Naive B cell (primary cell): ENCODE results near the gene SLC28A3. TPM values are rescaled to one million over a fixed set of nuclear protein-coding genes. Genes with fewer than 3 reads are reported as not detected.
"Not testable (repeated sequence)": the region's sequence is repeated elsewhere in the genome, so short reads cannot be mapped to it uniquely, and the experiment has no call there.

Source experiments
- ATAC-seq, 2 donors: fragments of 150-1000 bp; cut with Tn5 transposase; 2 replicates each; pipeline ENCODE4 v1.10.0; 2021; ENCODE audit warnings: low read depth in 2 of 2, mild to moderate bottlenecking in 2 of 2, moderate library complexity in 2 of 2
- DNase-seq: peaks from one replicate; pipeline ENCODE4 v3.0.0; 2022
- H3K27ac Mint-ChIP-seq, 6 donors: one replicate each; pipeline ENCODE4 v1.8.0; 2020 to 2022; ENCODE audit warnings: mild to moderate bottlenecking in 6 of 6, mixed read lengths in 6 of 6, moderate library complexity in 5 of 6, inconsistent platforms in 2 of 6
- H3K27me3 Mint-ChIP-seq, 3 donors: one replicate each; pipeline ENCODE4 v1.8.0; 2021 to 2022; ENCODE audit warnings: mixed read lengths in 3 of 3, mild to moderate bottlenecking in 1 of 3
- H3K36me3 Mint-ChIP-seq, 2 donors: one replicate each; pipeline ENCODE4 v1.8.0; 2020 to 2022; ENCODE audit warnings: mixed read lengths in 2 of 2, inconsistent platforms in 1 of 2, mild to moderate bottlenecking in 1 of 2
- H3K4me1 Mint-ChIP-seq, 3 donors: one replicate each; pipeline ENCODE4 v1.8.0; 2020 to 2022; ENCODE audit warnings: mixed read lengths in 3 of 3, inconsistent platforms in 1 of 3, mild to moderate bottlenecking in 1 of 3, moderate library complexity in 1 of 3
- H3K4me3 Mint-ChIP-seq, 8 donors: one replicate each; pipeline ENCODE4 v1.8.0; 2020 to 2022; ENCODE audit warnings: mild to moderate bottlenecking in 8 of 8, mixed read lengths in 8 of 8, moderate library complexity in 8 of 8, inconsistent platforms in 2 of 8
- H3K9me3 Mint-ChIP-seq, 7 donors: one replicate each; pipeline ENCODE4 v1.8.0; 2020 to 2022; ENCODE audit warnings: mixed read lengths in 7 of 7, mild to moderate bottlenecking in 5 of 7, inconsistent platforms in 2 of 7, moderate library complexity in 1 of 7
- polyA plus RNA-seq, 6 donors: library from polyadenylated mRNA; unstranded; fragments of 300-500 nt; fragmentation: Illumina TruSeq; gene quantifications; one replicate each; pipeline ENCODE4 v1.2.3, GENCODE V29; 2021; ENCODE audit warnings: low read depth in 6 of 6

SLC28A3 gene, protein sequence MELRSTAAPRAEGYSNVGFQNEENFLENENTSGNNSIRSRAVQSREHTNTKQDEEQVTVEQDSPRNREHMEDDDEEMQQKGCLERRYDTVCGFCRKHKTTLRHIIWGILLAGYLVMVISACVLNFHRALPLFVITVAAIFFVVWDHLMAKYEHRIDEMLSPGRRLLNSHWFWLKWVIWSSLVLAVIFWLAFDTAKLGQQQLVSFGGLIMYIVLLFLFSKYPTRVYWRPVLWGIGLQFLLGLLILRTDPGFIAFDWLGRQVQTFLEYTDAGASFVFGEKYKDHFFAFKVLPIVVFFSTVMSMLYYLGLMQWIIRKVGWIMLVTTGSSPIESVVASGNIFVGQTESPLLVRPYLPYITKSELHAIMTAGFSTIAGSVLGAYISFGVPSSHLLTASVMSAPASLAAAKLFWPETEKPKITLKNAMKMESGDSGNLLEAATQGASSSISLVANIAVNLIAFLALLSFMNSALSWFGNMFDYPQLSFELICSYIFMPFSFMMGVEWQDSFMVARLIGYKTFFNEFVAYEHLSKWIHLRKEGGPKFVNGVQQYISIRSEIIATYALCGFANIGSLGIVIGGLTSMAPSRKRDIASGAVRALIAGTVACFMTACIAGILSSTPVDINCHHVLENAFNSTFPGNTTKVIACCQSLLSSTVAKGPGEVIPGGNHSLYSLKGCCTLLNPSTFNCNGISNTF
- polyA plus RNA-seq = under 1 TPM in 2 of 6 donors, not detected in 4; 0.05 to 0.08 TPM

DNA sequence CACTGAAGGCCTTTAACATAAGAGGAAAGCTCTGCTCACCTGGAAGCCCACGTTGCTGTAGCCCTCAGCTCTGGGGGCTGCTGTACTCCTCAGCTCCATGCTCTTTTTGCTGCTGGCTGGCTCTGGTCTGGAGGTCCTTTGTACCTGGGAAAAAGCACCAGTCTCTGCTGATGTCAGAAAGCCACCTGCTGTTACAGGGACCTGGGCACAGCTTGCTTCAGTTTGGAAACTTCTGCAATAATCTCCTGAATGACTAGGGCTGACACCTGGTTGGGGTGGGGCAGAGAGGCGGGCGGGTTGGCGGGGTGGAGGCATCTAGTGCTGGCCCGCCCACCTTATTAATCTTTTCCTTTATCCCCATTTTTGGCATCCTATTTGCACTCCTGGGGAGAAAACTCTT lies at the start of gene SLC28A3:
SLC28A3 (minus strand) TSS at position 224 of the 400 bp plus-strand sequence; CDS start at position 99, 125 bp downstream.
- DNase-seq (no peak), ATAC-seq (no peak)
- no peak within 1 kb of the TSS for H3K4me3 Mint-ChIP-seq
- no peak within 1 kb of the TSS for H3K27ac Mint-ChIP-seq
- H3K4me1 Mint-ChIP-seq = no peaks in the 10 kb centered on the region
- H3K36me3 Mint-ChIP-seq = no peaks in the 10 kb centered on the region
- no peaks in the 10 kb centered on the region for H3K9me3 Mint-ChIP-seq
- H3K27me3 Mint-ChIP-seq = peaks cover 0 to 14% (median 11%) of the 10 kb centered on the region in 3 donors

GRCh38 chr9:84390254-84390653 lies 49.7 kb upstream of the SLC28A3 start:
- not testable (repeated sequence) for H3K9me3 Mint-ChIP-seq, H3K36me3 Mint-ChIP-seq, H3K27ac Mint-ChIP-seq, H3K27me3 Mint-ChIP-seq, DNase-seq, ATAC-seq, H3K4me1 Mint-ChIP-seq, H3K4me3 Mint-ChIP-seq

GRCh38 chr9:84387821-84388220 lies 47.3 kb upstream of the SLC28A3 start:
- no peak for ATAC-seq
- Mint-ChIP-seq H3K27ac (no peak overlapping the region), H3K9me3 (no peaks in the 10 kb centered on the region), H3K4me3 (no peak overlapping the region), H3K4me1 (no peaks in the 10 kb centered on the region), H3K27me3 (peaks cover 8 to 10% (median 9%) of the 10 kb centered on the region in 3 donors), H3K36me3 (no peaks in the 10 kb centered on the region)
- no peak for DNase-seq

DNA sequence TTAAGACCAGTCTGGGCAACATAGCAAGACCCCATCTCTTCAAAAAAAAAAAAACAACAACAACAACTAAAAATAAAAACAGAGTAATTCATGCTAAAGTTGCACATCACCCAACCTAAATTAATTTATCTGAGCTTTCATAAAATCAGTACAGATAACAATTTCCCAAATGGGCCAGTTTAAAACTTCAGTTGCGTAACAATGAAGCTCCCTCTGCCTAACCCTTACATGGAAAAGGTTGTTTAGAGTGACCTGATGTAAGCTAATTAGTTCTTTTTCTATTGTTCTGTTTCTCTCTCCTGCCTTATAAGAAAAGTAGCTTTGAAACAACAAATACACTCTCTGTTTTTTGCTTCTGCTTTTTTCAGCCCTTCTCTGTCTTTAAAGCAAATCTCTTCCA lies 46.2 kb upstream of the SLC28A3 start:
- Mint-ChIP-seq H3K36me3 (no peaks in the 10 kb centered on the region), H3K9me3 (no peaks in the 10 kb centered on the region), H3K27ac (no peak overlapping the region), H3K4me3 (no peak overlapping the region), H3K27me3 (peaks cover 5 to 15% (median 13%) of the 10 kb centered on the region in 3 donors), H3K4me1 (no peaks in the 10 kb centered on the region)
- DNase-seq = no peak
- ATAC-seq = no peak

DNA sequence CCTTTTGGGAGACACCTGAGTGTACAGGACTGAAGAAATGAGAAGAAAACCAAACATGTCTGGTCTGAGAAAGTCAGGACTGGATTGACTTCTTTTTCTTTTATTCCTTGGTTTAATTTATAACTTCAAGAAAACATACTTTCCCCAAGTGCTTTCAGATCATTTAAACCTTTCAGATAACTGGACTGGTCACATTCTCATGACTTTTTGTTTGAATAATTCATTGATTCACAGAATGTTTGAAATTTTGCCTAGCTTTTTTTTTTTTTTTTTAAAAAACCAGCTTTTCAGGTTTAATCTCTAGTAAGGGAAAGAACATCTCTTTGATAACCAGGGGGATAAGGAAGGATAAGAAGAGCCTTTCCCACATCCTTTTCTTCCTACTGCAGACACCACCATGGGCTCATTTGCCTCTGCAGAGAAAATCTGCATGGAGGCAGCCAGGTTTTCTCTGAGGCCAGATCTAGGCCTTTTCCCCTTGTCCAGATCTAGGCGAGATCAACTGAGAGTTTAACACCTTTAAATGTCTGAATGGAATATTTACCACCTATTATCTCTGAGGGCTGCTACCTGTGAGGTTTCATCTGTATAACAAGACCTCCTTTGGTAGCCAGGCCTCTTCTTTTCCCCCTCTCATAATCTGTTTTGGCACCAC lies 45.0 kb upstream of the SLC28A3 start:
- no peaks in the 10 kb centered on the region for H3K36me3 Mint-ChIP-seq

DNA sequence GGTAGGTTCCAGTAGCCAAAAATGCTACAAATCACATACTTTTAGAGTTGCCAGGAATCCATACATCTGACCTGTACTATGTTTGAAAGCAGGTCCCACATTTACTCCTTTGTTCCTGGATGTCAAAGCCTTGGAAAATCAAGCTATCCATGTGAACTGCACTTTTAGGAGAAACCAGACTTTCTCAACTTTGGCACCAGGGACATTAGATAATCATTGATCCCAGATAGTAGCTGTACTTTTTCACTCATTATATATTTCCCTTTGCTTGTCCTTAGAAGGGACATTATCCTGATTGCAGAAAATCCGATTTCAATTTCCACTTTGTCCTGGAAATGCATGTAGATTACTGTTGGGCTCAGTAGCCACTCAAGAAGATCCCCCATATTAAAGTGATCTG lies 44.1 kb upstream of the SLC28A3 start:
- no peak for DNase-seq
- no peak for ATAC-seq
- Mint-ChIP-seq H3K4me1 (no peaks in the 10 kb centered on the region), H3K9me3 (no peaks in the 10 kb centered on the region), H3K36me3 (no peaks in the 10 kb centered on the region), H3K27me3 (peaks cover 5 to 23% (median 14%) of the 10 kb centered on the region in 3 donors), H3K4me3 (no peak overlapping the region), H3K27ac (no peak overlapping the region)

More for the DNA sequence above, 45.0 kb upstream of the SLC28A3 start:
- ATAC-seq = no peak
- DNase-seq = no peak
- H3K9me3 Mint-ChIP-seq = no peaks in the 10 kb centered on the region
- H3K4me1 Mint-ChIP-seq = no peaks in the 10 kb centered on the region
- H3K27me3 Mint-ChIP-seq = peaks cover 5 to 23% (median 14%) of the 10 kb centered on the region in 3 donors
- H3K27ac Mint-ChIP-seq = peak overlapping the region in 1 of 6 donors; percentile 65
- no peak overlapping the region for H3K4me3 Mint-ChIP-seq

DNA sequence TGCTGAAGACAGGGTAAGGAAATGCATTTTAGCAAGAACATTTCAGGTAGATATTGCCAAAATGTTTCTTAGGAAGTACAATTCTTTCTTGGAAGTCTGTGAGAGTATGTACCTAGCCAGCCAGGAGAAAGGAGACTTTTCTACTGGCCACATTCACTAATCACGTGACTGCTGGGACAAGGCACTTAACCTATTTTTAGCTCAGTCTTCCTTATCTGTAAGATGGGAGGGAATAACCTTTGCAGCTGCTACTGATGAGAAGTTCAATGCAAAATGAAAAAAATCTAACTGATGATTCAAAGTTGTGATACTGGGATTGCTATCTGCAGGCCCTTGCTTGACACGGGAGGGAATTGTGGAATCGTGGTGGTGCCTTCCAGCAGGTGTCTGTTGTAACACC lies 42.6 kb upstream of the SLC28A3 start:
- no peak overlapping the region for H3K27ac Mint-ChIP-seq

GRCh38 chr9:84382720-84383119 lies 42.2 kb upstream of the SLC28A3 start:
- no peaks in the 10 kb centered on the region for H3K9me3 Mint-ChIP-seq
- DNase-seq (no peak), ATAC-seq (no peak)
- H3K27me3 Mint-ChIP-seq = peaks cover 5 to 23% (median 14%) of the 10 kb centered on the region in 3 donors
- H3K4me3 Mint-ChIP-seq = no peak overlapping the region
- no peaks in the 10 kb centered on the region for H3K36me3 Mint-ChIP-seq
- H3K27ac Mint-ChIP-seq = no peak overlapping the region
- no peaks in the 10 kb centered on the region for H3K4me1 Mint-ChIP-seq

More for the DNA sequence above, 42.6 kb upstream of the SLC28A3 start:
- DNase-seq (no peak), ATAC-seq (no peak)
- H3K9me3 Mint-ChIP-seq = no peaks in the 10 kb centered on the region
- H3K27me3 Mint-ChIP-seq = peaks cover 5 to 23% (median 14%) of the 10 kb centered on the region in 3 donors
- H3K4me1 Mint-ChIP-seq = no peaks in the 10 kb centered on the region
- H3K36me3 Mint-ChIP-seq = no peaks in the 10 kb centered on the region
- no peak overlapping the region for H3K4me3 Mint-ChIP-seq

DNA sequence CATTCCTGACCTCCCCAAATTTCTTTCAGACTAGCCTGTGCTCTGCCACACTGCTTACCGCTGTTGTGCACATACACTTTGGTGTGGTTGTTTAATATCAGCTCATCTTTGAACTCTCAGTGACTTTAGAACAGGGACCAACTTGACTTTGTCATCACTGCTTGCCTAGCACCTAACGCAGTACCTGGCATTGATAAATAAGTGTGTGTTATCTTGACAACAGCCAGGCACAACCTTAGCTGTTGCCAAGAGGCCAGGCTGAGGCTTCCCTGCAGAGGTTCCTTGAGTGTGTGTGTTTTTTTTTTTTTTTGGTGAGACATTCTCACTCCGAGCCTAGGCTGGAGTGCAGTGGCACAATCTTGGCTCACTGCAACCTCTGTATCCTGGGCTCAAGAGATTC lies 41.0 kb upstream of the SLC28A3 start:
- no peaks in the 10 kb centered on the region for H3K9me3 Mint-ChIP-seq
- H3K36me3 Mint-ChIP-seq = no peaks in the 10 kb centered on the region
- no peak for DNase-seq
- no peak overlapping the region for H3K27ac Mint-ChIP-seq
- ATAC-seq = no peak
- no peaks in the 10 kb centered on the region for H3K4me1 Mint-ChIP-seq
- peaks cover 5 to 29% (median 14%) of the 10 kb centered on the region in 3 donors for H3K27me3 Mint-ChIP-seq
- H3K4me3 Mint-ChIP-seq = peak overlapping the region in 1 of 8 donors; percentile 52

DNA sequence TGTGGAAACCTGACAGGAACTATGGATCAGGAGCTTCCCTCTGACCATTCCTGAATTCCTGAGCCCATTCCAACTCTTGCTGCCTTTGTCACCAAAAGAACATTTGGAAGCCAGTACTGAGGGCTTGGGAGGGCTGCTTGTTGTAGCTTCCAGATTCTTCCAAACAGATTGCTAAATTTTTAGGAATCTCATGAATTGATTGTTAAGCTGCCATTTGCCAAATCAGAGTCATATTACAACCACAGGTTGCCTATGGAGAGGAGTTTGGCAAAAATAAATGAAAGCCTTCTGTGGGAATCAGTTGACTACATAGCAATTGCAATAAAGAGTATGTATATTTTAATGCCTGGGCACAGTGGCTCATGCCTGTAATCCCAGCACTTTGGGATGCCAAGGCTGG lies 39.2 kb upstream of the SLC28A3 start:
- Mint-ChIP-seq H3K36me3 (no peaks in the 10 kb centered on the region), H3K27me3 (peaks cover 5 to 39% (median 19%) of the 10 kb centered on the region in 3 donors), H3K4me3 (no peak overlapping the region), H3K9me3 (no peaks in the 10 kb centered on the region), H3K4me1 (no peaks in the 10 kb centered on the region), H3K27ac (peak overlapping the region in 1 of 6 donors; percentile 12)
- ATAC-seq (no peak), DNase-seq (no peak)

- Mint-ChIP-seq H3K4me1 (no peaks in the 10 kb centered on the region), H3K4me3 (no peak overlapping the region), H3K27me3 (peaks cover 13 to 27% (median 13%) of the 10 kb centered on the region in 3 donors), H3K9me3 (no peaks in the 10 kb centered on the region), H3K36me3 (peaks cover 0 to 3% of the 10 kb centered on the region in 2 donors), H3K27ac (no peak overlapping the region)
- ATAC-seq (no peak), DNase-seq (no peak)
Measured at GRCh38 chr9:84375954-84376353, 35.4 kb upstream of the SLC28A3 start.

DNA sequence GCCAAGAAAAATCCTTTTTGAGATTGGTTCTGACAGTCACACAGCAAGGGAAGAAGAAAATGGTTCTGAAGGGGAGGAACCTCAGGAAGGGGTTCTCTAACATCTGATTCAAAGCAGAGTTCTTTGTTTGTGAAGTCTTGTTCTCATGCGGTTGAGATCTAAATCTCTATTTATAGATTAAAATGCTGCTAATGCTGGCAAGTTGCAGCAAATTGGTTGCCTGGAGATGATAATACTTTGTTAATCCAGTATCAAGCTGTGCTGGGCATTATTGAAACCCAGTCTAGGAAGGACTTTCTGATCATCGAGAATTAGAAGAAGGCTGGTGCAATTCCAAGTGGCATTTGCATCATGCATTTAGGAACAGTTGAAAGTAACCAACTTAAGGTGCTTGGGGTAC lies 34.0 kb upstream of the SLC28A3 start:
- ATAC-seq (no peak), DNase-seq (no peak)
- H3K9me3 Mint-ChIP-seq = no peaks in the 10 kb centered on the region
- no peak overlapping the region for H3K27ac Mint-ChIP-seq
- no peaks in the 10 kb centered on the region for H3K4me1 Mint-ChIP-seq
- peaks cover 0 to 3% of the 10 kb centered on the region in 2 donors for H3K36me3 Mint-ChIP-seq
- H3K27me3 Mint-ChIP-seq = peaks cover 13 to 27% (median 13%) of the 10 kb centered on the region in 3 donors
- H3K4me3 Mint-ChIP-seq = no peak overlapping the region

- Mint-ChIP-seq H3K9me3 (no peaks in the 10 kb centered on the region), H3K36me3 (peaks cover 0 to 3% of the 10 kb centered on the region in 2 donors), H3K4me3 (no peak overlapping the region), H3K4me1 (no peaks in the 10 kb centered on the region), H3K27me3 (peaks cover 13 to 27% (median 13%) of the 10 kb centered on the region in 3 donors), H3K27ac (no peak overlapping the region)
- no peak for DNase-seq
- no peak for ATAC-seq
Measured at GRCh38 chr9:84374013-84374412, 33.5 kb upstream of the SLC28A3 start.
